ENCODE measurements around the gene GREB1L.

The GREB1L gene

GRCh38 chr18:21443776-21444464, 201.9 kb downstream of the GREB1L start:
- H3K4me1 Mint-ChIP-seq (ENCODE audit: low read depth), result peaks cover 7% of the 10 kb centered on the region
- peaks cover 9% of the 10 kb centered on the region for H3K27me3 Mint-ChIP-seq
- H3K36me3 Mint-ChIP-seq (ENCODE audit: low read depth), result no peaks in the 10 kb centered on the region
- H3K27ac Mint-ChIP-seq, result no peak overlapping the region
- H3K4me3 Mint-ChIP-seq, result no peak overlapping the region
- no peaks in the 10 kb centered on the region for H3K9me3 Mint-ChIP-seq
- intact Hi-C loops (cut with micrococcal nuclease), result loop anchor here (2.0 kb wide), 1 partner anchor 247 kb away; no protein-coding TSS in a partner anchor

- Mint-ChIP-seq H3K4me3 (no peak overlapping the region), H3K36me3 (ENCODE audit: low read depth) (no peaks in the 10 kb centered on the region), H3K27ac (no peak overlapping the region), H3K4me1 (ENCODE audit: low read depth) (peaks cover 7% of the 10 kb centered on the region), H3K27me3 (peaks cover 6% of the 10 kb centered on the region), H3K9me3 (no peaks in the 10 kb centered on the region)
- intact Hi-C loops (cut with micrococcal nuclease), result loop anchor here (2.0 kb wide), 1 partner anchor 248 kb away; no protein-coding TSS in a partner anchor
Measured at GRCh38 chr18:21444465-21445212, 202.6 kb downstream of the GREB1L start.

GRCh38 chr18:21448299-21448698, 206.3 kb downstream of the GREB1L start:
- Mint-ChIP-seq H3K27me3 (no peaks in the 10 kb centered on the region), H3K36me3 (ENCODE audit: low read depth) (no peaks in the 10 kb centered on the region), H3K9me3 (no peaks in the 10 kb centered on the region), H3K4me1 (ENCODE audit: low read depth) (peaks cover 7% of the 10 kb centered on the region), H3K4me3 (no peak overlapping the region), H3K27ac (no peak overlapping the region)
- intact Hi-C loops (cut with micrococcal nuclease), result no loop called here

GRCh38 chr18:21449367-21450290, 207.6 kb downstream of the GREB1L start:
- Mint-ChIP-seq H3K36me3 (ENCODE audit: low read depth) (no peaks in the 10 kb centered on the region), H3K27ac (no peak overlapping the region), H3K4me3 (no peak overlapping the region), H3K4me1 (ENCODE audit: low read depth) (peaks cover 7% of the 10 kb centered on the region), H3K27me3 (no peaks in the 10 kb centered on the region), H3K9me3 (no peaks in the 10 kb centered on the region)
- intact Hi-C loops (cut with micrococcal nuclease), result no loop called here

GRCh38 chr18:21450503-21450902, 208.5 kb downstream of the GREB1L start:
- Mint-ChIP-seq H3K4me1 (ENCODE audit: low read depth) (peaks cover 7% of the 10 kb centered on the region), H3K27me3 (no peaks in the 10 kb centered on the region)

GRCh38 chr18:21450913-21451312, 208.9 kb downstream of the GREB1L start:
- H3K36me3 Mint-ChIP-seq (ENCODE audit: low read depth), result no peaks in the 10 kb centered on the region
- no peak overlapping the region for H3K27ac Mint-ChIP-seq
- intact Hi-C loops (cut with micrococcal nuclease), result no loop called here

More at GRCh38 chr18:21450503-21450902, 208.5 kb downstream of the GREB1L start:
- intact Hi-C loops (cut with micrococcal nuclease), result no loop called here
- no peaks in the 10 kb centered on the region for H3K9me3 Mint-ChIP-seq
- no peak overlapping the region for H3K27ac Mint-ChIP-seq
- H3K4me3 Mint-ChIP-seq, result no peak overlapping the region
- H3K36me3 Mint-ChIP-seq (ENCODE audit: low read depth), result no peaks in the 10 kb centered on the region

GRCh38 chr18:21451851-21452250, 209.8 kb downstream of the GREB1L start:
- intact Hi-C loops (cut with micrococcal nuclease), result no loop called here
- Mint-ChIP-seq H3K4me3 (no peak overlapping the region), H3K9me3 (no peaks in the 10 kb centered on the region), H3K36me3 (ENCODE audit: low read depth) (no peaks in the 10 kb centered on the region), H3K27ac (no peak overlapping the region), H3K4me1 (ENCODE audit: low read depth) (peaks cover 7% of the 10 kb centered on the region), H3K27me3 (no peaks in the 10 kb centered on the region)

More at GRCh38 chr18:21450913-21451312, 208.9 kb downstream of the GREB1L start:
- H3K4me3 Mint-ChIP-seq, result no peak overlapping the region
- peaks cover 7% of the 10 kb centered on the region for H3K4me1 Mint-ChIP-seq (ENCODE audit: low read depth)
- no peaks in the 10 kb centered on the region for H3K27me3 Mint-ChIP-seq
- H3K9me3 Mint-ChIP-seq, result no peaks in the 10 kb centered on the region

- no peak overlapping the region for H3K27ac Mint-ChIP-seq
- intact Hi-C loops (cut with micrococcal nuclease), result no loop called here
Measured at GRCh38 chr18:21452276-21452780, 210.3 kb downstream of the GREB1L start.

GRCh38 chr18:21452796-21453510, 210.9 kb downstream of the GREB1L start:
- Mint-ChIP-seq H3K27ac (no peak overlapping the region), H3K27me3 (no peaks in the 10 kb centered on the region)
- intact Hi-C loops (cut with micrococcal nuclease), result no loop called here

More at GRCh38 chr18:21452276-21452780, 210.3 kb downstream of the GREB1L start:
- H3K36me3 Mint-ChIP-seq (ENCODE audit: low read depth), result no peaks in the 10 kb centered on the region
- peaks cover 7% of the 10 kb centered on the region for H3K4me1 Mint-ChIP-seq (ENCODE audit: low read depth)
- H3K4me3 Mint-ChIP-seq, result no peak overlapping the region
- H3K9me3 Mint-ChIP-seq, result no peaks in the 10 kb centered on the region
- no peaks in the 10 kb centered on the region for H3K27me3 Mint-ChIP-seq

GRCh38 chr18:21453511-21453901, 211.5 kb downstream of the GREB1L start:
- no peak overlapping the region for H3K4me3 Mint-ChIP-seq
- no peaks in the 10 kb centered on the region for H3K36me3 Mint-ChIP-seq (ENCODE audit: low read depth)
- H3K9me3 Mint-ChIP-seq, result no peaks in the 10 kb centered on the region
- intact Hi-C loops (cut with micrococcal nuclease), result no loop called here
- H3K4me1 Mint-ChIP-seq (ENCODE audit: low read depth), result peaks cover 5% of the 10 kb centered on the region
- no peaks in the 10 kb centered on the region for H3K27me3 Mint-ChIP-seq
- H3K27ac Mint-ChIP-seq, result no peak overlapping the region

More at GRCh38 chr18:21452796-21453510, 210.9 kb downstream of the GREB1L start:
- peaks cover 7% of the 10 kb centered on the region for H3K4me1 Mint-ChIP-seq (ENCODE audit: low read depth)
- H3K36me3 Mint-ChIP-seq (ENCODE audit: low read depth), result no peaks in the 10 kb centered on the region
- H3K4me3 Mint-ChIP-seq, result no peak overlapping the region
- no peaks in the 10 kb centered on the region for H3K9me3 Mint-ChIP-seq

- intact Hi-C loops (cut with micrococcal nuclease), result no loop called here
- Mint-ChIP-seq H3K9me3 (no peaks in the 10 kb centered on the region), H3K4me1 (ENCODE audit: low read depth) (no peaks in the 10 kb centered on the region), H3K36me3 (ENCODE audit: low read depth) (no peaks in the 10 kb centered on the region), H3K4me3 (no peak overlapping the region), H3K27ac (no peak overlapping the region), H3K27me3 (no peaks in the 10 kb centered on the region)
Measured at GRCh38 chr18:21454725-21455124, 212.7 kb downstream of the GREB1L start.

GRCh38 chr18:21456428-21457178, 214.6 kb downstream of the GREB1L start:
- Mint-ChIP-seq H3K4me1 (ENCODE audit: low read depth) (no peaks in the 10 kb centered on the region), H3K27ac (no peak overlapping the region), H3K36me3 (ENCODE audit: low read depth) (no peaks in the 10 kb centered on the region), H3K27me3 (peaks cover 2% of the 10 kb centered on the region), H3K9me3 (no peaks in the 10 kb centered on the region), H3K4me3 (no peak overlapping the region)
- intact Hi-C loops (cut with micrococcal nuclease), result no loop called here
